Epidermal melanocyte (primary cell): ENCODE results near the gene DPH7.
"Not testable (repeated sequence)": the region's sequence is repeated elsewhere in the genome, so short reads cannot be mapped to it uniquely, and the experiment has no call there.

Experiments
- DNase-seq: peaks from one replicate; pipeline ENCODE4 v3.0.0; 2011; ENCODE audit warnings: low spot score; ENCODE audit not compliant: insufficient read length

The DPH7 gene

DNA sequence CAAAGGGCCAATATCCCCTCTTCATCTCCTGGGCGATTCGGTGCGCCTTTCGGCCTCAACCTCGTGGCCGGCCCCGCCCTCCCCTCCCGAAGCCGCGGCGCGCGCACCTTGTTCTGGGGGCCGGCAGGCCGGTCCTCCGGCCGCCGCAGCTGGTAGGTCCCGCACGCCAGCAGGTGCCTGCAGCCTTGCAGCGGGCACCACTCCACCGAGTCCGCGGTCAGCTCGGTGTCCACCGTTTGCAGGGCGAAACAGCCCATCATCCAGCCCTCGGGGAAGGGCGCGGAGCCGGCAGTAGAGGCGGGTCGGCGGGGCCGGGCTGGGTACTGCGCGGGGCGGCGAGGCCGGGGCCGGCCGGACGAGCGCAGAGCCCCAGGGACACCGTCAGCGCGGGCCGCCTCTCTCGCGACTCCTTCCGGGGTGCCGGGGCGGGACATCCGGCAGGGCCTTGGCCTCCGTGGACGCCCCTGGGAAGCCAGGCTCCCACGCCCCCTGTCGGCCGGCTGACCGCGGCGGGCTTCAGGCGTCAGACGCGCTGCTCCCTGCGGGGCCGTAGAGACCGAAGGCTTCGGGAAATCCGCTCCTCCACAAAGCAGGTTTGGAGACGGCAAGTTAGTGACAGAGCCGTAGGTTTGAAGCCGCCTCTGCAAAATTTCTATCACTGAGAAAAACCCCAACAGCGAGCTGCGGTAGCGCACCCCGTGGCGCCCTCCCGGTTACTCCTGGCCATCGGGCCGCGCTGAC is at the start of gene DPH7:
Gene DPH7 (minus strand): TSS at position 408 of the 741 bp plus-strand sequence. CDS start 148 bp downstream, at position 260.
- DNase-seq, result peak; percentile 98

GRCh38 chr9:137627406-137627805 is 48.7 kb upstream of the DPH7 start:
- not testable (repeated sequence) for DNase-seq

DNA sequence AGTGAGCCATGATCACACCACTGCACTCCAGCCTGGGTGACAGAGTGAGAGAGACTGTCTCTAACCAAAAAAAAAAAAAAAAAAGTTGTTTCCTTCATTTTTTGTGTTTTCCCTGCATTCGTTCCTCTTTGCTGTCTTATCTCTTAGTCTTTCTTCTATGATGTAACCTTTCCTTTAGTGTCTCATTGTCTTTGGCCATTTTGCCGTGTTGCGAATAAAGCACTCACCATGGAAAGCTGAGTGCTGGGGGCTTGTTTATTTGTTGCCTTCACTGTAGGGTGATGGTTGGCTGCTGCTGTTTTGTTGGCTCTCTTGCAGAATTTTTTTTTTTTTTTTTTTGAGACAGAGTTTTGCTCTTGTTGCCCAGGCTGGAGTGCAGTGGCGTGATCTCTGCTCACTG is 47.7 kb upstream of the DPH7 start:
- DNase-seq, result no peak

GRCh38 chr9:137622211-137622610 is 43.5 kb upstream of the DPH7 start:
- DNase-seq, result not testable (repeated sequence)

GRCh38 chr9:137621131-137621757 is 42.5 kb upstream of the DPH7 start:
- DNase-seq, result no peak

DNA sequence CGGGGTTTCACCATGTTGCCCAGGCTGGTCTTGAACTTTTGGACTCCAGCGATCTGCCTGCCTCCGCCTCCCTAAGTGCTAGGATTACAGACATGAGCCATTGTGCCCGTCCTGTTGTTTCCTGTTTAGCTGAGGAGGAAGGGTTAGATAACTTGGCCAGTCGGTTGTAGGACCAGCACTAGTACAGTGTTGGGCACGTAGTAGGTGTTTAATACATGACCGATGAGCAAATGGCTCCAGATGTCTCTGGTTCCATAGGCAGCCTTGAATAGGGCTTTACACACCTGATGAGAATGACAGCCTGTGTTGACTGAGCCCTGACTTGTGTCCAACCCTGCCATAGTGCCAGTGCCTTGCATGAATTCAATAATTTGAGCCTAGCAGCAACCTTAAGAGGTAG is 41.9 kb upstream of the DPH7 start:
- DNase-seq, result no peak

DNA sequence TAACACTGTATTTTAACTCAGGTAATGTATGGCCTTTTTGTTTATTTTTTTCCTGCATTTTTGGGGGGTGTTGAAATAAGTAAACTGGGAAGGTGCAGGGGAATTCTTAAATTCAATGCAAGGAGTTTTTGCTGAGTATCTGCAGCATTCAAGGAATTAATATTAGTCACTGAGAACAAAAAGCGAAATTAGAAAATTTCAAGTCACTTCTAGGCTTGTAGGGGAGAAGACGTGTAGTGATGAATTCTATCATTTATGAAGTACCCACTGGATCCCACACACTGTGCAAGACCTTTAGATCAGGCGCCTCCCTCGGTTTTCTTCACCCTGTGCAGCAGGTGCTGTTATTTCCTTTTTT is 41.3 kb upstream of the DPH7 start:
- no peak for DNase-seq

- DNase-seq, result peak; percentile 81
Measured at GRCh38 chr9:137619240-137620047, 40.7 kb upstream of the DPH7 start.

DNA sequence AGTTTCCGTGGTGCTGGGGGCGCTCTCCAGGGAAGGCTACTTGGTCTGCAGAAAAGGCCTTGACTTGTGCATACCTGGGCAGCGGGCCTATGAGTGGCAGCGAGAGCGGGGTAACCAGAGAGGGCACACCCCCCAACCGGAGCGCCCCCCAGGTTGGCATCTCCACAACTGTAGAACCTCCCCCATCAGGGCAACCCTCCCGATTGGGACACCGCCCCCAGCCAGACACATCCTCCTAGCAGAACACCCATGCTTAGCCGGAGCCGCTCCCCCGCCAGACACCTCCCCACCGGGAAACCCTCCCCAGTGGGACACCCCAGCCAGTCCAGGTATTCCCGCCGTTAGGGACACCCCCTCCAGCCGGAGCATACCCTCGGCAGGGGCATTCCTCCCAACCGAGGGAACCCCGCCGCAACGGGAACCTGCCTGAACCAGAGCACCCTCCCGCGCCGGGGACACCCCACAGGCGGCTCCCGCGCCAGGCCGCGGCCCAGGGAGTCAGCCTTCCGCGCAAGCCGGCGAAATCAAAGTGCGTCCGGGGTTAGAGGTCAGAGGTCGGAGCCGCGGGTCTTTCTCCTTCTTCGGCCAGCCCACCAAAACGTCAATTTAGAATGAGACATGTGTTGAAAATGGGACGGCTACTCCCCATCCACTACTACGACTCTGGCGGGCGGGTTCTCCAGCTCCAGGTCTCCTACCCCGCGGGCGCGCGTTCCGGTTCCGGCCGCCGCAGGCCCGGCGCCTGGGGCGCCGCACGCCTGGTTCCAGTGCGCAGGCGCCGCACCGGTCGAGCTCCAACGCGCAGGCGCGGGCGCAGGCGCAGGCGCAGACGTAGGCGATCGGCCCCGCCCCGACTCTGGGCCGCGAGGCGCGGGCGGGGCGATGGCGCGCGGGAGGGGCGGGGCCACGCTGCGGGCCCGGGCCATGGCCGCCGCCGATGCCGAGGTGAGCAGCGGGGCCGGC is 39.7 kb upstream of the DPH7 start, which contains the start of gene EHMT1:
Gene EHMT1 (plus strand): TSS at position 901 of the 963 bp plus-strand sequence. CDS start 24 bp downstream, at position 925.
- peak; percentile 96 for DNase-seq

- no peak for DNase-seq
Measured at GRCh38 chr9:137615387-137615871, 36.7 kb upstream of the DPH7 start.

- DNase-seq, result no peak
Measured at GRCh38 chr9:137614631-137615386, 36.1 kb upstream of the DPH7 start.

DNA sequence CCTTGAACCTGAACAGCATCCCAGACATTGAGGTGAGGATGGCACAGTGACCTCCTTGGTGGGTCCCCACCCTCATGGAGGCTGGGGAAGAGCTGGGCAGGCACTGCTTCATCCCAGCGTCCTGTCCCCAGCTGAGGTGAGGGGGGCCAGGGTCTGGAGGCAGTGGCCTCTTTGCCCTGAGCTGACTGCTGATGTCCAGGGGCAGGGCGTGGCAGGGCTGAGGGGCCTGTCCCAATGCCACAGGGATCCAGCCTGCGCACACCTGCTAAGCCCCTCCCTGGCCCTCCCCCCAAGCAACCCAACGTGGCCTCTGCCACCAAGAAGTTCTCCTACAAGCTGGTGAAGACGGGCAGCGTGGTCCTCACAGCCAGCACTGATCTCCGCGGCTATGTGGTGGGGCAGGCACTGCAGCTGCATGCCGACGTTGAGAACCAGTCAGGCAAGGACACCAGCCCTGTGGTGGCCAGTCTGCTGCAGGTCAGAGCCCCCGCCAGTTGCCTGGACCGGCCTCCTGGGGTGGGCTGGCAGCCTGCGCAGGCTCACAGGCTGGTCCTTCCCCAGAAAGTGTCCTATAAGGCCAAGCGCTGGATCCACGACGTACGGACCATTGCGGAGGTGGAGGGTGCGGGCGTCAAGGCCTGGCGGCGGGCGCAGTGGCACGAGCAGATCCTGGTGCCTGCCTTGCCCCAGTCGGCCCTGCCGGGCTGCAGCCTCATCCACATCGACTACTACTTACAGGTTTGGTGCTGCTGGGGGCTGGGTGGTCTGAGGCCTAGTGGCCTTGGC is 35.2 kb upstream of the DPH7 start:
- DNase-seq, result no peak

DNA sequence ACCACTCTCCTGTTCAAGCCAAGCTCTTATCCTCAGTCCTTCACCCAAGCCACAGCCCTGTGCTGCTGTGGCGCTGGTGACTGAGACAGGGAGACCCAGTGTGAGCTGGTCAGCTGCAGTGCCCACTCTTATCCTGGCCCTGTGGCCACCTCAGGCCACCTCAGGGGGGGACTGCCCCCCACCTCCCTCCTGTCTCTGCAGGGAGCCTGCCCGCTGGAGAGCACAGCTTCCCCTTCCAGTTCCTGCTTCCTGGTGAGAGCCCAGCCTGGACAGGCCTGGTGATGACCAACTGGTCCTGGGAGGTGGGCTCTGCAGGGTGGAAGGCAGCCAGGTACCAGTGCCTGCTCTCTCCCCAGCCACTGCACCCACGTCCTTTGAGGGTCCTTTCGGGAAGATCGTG is 34.5 kb upstream of the DPH7 start:
- no peak for DNase-seq

GRCh38 chr9:137612741-137613142 is 34.0 kb upstream of the DPH7 start:
- no peak for DNase-seq

DNA sequence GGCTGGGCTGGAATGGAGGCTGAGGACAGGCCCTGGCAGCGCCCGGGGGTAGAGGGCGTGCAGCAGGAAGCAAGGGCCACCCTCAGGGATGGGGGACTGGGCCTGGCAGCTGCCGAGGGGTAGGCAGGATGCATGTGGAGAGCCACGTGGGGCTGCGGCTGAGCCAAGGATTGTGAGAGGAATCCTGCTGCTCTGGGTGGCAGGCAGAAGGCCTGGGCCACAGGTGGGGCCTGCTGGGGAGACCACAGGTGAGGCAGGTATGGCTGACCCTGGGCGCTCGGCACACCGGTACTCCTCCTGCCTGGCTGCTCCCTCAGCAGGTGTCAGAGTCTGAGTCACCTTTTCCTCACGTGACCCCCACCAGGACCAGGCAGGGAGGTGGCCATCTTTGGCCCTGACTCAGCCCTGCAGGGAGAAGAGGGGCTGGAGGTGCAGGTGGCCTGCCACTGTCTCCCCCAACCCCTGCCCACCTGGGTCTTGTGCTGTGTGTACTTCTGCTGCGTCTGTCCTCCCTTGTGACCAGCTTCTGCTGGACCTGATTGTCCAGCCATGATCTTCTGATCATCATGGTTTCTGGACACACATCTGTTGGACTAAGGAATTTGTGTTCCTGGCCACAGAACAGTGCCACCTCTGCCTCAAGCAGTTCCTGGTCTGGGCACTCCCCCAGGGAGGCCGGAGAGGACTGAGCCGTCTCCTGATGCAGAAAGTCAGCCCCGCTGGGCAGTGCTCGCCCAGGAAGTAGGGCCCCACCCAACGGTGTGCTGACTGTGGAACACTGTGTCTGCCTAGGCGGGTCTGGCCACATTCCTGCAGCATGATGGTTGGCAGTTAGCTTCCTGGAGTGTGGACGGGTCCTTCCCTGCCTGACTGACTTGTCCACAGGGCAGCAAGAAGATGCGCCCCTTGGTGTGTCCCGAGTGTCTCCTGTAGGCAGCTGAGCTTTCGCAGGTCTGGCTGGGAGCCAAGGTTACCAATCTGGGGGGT is 33.2 kb upstream of the DPH7 start:
- peak; percentile 47 for DNase-seq

DNA sequence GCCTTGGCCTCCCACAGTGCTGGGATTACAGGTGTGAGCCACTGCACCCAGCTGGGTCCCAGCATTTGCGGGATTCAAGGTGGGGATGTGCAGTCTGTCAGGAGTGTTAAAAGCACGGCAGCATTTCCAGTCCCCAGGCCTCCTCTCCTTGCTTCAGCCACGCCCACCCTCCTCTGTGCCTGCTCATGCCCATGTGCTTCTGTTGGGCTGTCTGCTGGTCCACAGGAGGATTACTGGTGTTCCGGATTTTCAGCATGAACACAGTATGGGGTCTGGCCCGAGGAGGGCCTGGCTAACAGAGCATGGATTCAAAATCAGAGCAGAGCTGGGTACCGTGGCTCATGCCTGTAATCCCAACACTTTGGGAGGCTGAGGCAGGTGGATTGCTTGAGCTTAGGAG is 32.2 kb upstream of the DPH7 start:
- no peak for DNase-seq

DNA sequence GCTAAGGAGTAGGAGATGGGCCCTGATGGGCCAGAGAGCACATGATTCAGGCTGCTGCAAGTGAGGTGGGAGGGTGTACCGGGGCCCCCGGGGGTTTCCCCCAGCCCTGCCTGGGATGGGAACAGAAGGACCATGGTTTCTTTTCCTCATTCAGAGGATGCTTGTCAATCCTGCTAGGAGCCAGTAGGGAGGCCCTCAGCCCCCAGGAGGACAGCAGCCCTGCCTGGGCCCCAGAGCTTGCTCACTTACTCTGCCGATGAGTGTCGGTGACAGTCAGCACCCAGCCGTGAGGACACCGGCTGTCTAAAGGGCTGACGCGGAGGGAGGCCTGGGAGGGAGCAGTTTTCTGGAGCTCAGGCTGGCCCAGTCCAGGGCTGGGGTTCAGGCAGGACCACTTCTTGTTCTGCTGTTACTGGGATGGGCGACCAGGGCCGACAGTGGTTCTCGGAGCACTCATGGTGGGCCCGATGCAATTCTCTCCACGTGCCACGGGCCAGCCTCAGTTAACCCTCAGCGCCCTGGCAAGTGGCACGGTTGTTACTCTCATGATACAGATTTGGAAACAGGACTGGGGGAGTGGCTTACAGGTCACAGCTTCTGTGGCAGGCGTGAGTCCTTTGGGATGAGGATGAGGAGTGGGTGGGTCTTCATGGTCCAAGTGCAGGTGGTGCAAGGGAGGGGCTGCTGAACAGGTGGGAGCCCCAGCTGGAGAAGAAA is 28.6 kb upstream of the DPH7 start:
- DNase-seq, result no peak
